HepG2 (cell line): ENCODE results near the gene HS3ST3A1. TPM values are rescaled to one million over a fixed set of nuclear protein-coding genes. Genes with fewer than 3 reads are reported as not detected.

Experiments used
- AGO1 ChIP-seq: fragments of 200-400 bp; formaldehyde crosslinking; IDR thresholded peaks from 2 replicates; pipeline ENCODE4 v1.6.1; 2017; ENCODE audit warnings: mild to moderate bottlenecking, low read depth, low read length, moderate library complexity; ENCODE audit not compliant: poor library complexity, severe bottlenecking
- ARID5B ChIP-seq: IDR thresholded peaks from 2 replicates; pipeline ENCODE4 v1.4.0; 2020; ENCODE audit warnings: mild to moderate bottlenecking, missing genetic modification reagents
- ASH2L ChIP-seq: fragments of 300-600, 200-600 bp; sonication (generic); IDR thresholded peaks from 2 replicates; pipeline ENCODE4 v1.7.0; 2017; ENCODE audit warnings: low read depth, mild to moderate bottlenecking, moderate library complexity, mixed read lengths, low read length; ENCODE audit not compliant: insufficient read length
- CREB3 ChIP-seq: sonication (generic); formaldehyde crosslinking; IDR thresholded peaks from 2 replicates; pipeline ENCODE4 v1.5.0; 2020; ENCODE audit warnings: missing genetic modification reagents
- CTCF ChIP-seq: sonication (generic); formaldehyde crosslinking; IDR thresholded peaks from 2 replicates; pipeline ENCODE4 v1.5.0; 2020; ENCODE audit warnings: mild to moderate bottlenecking, missing genetic modification reagents, moderate library complexity
- DMTF1 ChIP-seq: sonication (generic); formaldehyde crosslinking; IDR thresholded peaks from 2 replicates; pipeline ENCODE4 v1.4.0; 2020; ENCODE audit warnings: mild to moderate bottlenecking, missing genetic modification reagents
- FOXA3 ChIP-seq: IDR thresholded peaks from 2 replicates; pipeline ENCODE4 v1.6.1; 2016; ENCODE audit warnings: missing genetic modification reagents, missing compliant biosample characterization
- MAFF ChIP-seq: IDR thresholded peaks from 2 replicates; pipeline ENCODE4 v1.6.1; 2011; ENCODE audit warnings: low read depth, low read length, improper control_type of control experiment
- NFE2L2 ChIP-seq: fragments of 150-350 bp; IDR thresholded peaks from 2 replicates; pipeline ENCODE4 v1.6.1; 2014; ENCODE audit warnings: low read length
- SAP130 ChIP-seq: IDR thresholded peaks from 2 replicates; pipeline ENCODE4 v1.6.1; 2016; ENCODE audit warnings: low read depth
- TEAD2 ChIP-seq: sonication (generic); formaldehyde crosslinking; IDR thresholded peaks from 2 replicates; pipeline ENCODE4 v1.9.0; 2021; ENCODE audit warnings: missing genetic modification reagents
- TFDP2 ChIP-seq: sonication (generic); formaldehyde crosslinking; IDR thresholded peaks from 2 replicates; pipeline ENCODE4 v1.4.0; 2020; ENCODE audit warnings: missing genetic modification reagents
- ZIK1 ChIP-seq: sonication (generic); formaldehyde crosslinking; IDR thresholded peaks from 2 replicates; pipeline ENCODE4 v1.5.0; 2020; ENCODE audit warnings: mild to moderate bottlenecking, low read depth, missing genetic modification reagents, borderline replicate concordance
- ZMYM4 ChIP-seq: sonication (generic); formaldehyde crosslinking; IDR thresholded peaks from 2 replicates; pipeline ENCODE4 v1.8.1; 2023; ENCODE audit warnings: mild to moderate bottlenecking, missing genetic modification reagents
- ZNF317 ChIP-seq: sonication (generic); formaldehyde crosslinking; IDR thresholded peaks from 2 replicates; pipeline ENCODE4 v1.5.0; 2020; ENCODE audit warnings: mild to moderate bottlenecking, missing genetic modification reagents
- ZNF570 ChIP-seq: sonication (generic); formaldehyde crosslinking; IDR thresholded peaks from 2 replicates; pipeline ENCODE4 v1.4.0; 2020; ENCODE audit warnings: mild to moderate bottlenecking, missing genetic modification reagents, borderline replicate concordance
- ZNF709 ChIP-seq: sonication (generic); formaldehyde crosslinking; IDR thresholded peaks from 2 replicates; pipeline ENCODE4 v1.5.0; 2020; ENCODE audit warnings: mild to moderate bottlenecking, missing genetic modification reagents
- ZNF788 ChIP-seq: sonication (generic); formaldehyde crosslinking; IDR thresholded peaks from 2 replicates; pipeline ENCODE4 v1.5.0; 2020; ENCODE audit warnings: mild to moderate bottlenecking, missing genetic modification reagents, borderline replicate concordance
- polyA plus RNA-seq, 8 experiments: library from polyadenylated mRNA; depleted of rRNA in 3 of 8; stranded (reverse) in 7 of 8; unstranded in 1 of 8; fragments of >200 nt; fragmentation: Illumina TruSeq in 4 of 8; extraction: Trizol in 4 of 8; gene quantifications; 2 replicates each; pipeline versions ENCODE4 v1.2.1 to v1.2.3, GENCODE V29; 2011 to 2016; ENCODE audit warnings: low read depth in 4 of 8, missing spikeins in 1 of 8, mixed read lengths in 1 of 8; ENCODE audit not compliant: insufficient read depth in 1 of 8
- total RNA-seq, 5 experiments: library from RNA; depleted of rRNA; stranded (reverse); fragments of >200 nt; fragmentation: Illumina TruSeq; extraction: Trizol; gene quantifications; 2 replicates each; pipeline ENCODE4 v1.2.3, GENCODE V29; 2016; ENCODE audit warnings: low read depth in 1 of 5

HS3ST3A1 gene
- total and polyA plus RNA-seq, 2 of the 13 experiments (the other 11 are each of a cell fraction or from before 2014, with no cell fraction given): 1.3 to 3.5 TPM

GRCh38 chr17:13594762-13595598 lies 6.7 kb downstream of the HS3ST3A1 start (continued):
- TF ChIP-seq DMTF1 (CRISPR knock-in tag): no peak
- TF ChIP-seq TFDP2 (CRISPR knock-in tag): 0 out of 2 replicates have a peak, but pooled peaks have one; percentile 21
- TF ChIP-seq MAFF: peak; percentile 47; the same call in 1 of the 2 replicates
- no peak for TF ChIP-seq AGO1
- TF ChIP-seq CTCF (CRISPR knock-in tag): peak; percentile 80
- TF ChIP-seq NFE2L2: 0 out of 2 replicates have a peak, but pooled peaks have one; percentile 10
- no peak for TF ChIP-seq ZIK1 (CRISPR knock-in tag)
- TF ChIP-seq CREB3 (CRISPR knock-in tag): no peak
- peak; percentile 76 for TF ChIP-seq ZMYM4 (CRISPR knock-in tag)
- no peak for TF ChIP-seq ZNF709 (CRISPR knock-in tag)
- no peak for TF ChIP-seq FOXA3 (CRISPR knock-in tag)
- no peak for TF ChIP-seq SAP130 (CRISPR knock-in tag)
- TF ChIP-seq ZNF317: no peak
- peak; percentile 36; the same call in 1 of the 2 replicates for TF ChIP-seq ARID5B (CRISPR knock-in tag)
- no peak for TF ChIP-seq ZNF570 (CRISPR knock-in tag)
- no peak for TF ChIP-seq TEAD2 (CRISPR knock-in tag)
- TF ChIP-seq ASH2L: no peak
- no peak for TF ChIP-seq ZNF788 (CRISPR knock-in tag)
